Prostate gland (tissue), 2 donors: ENCODE measurements around the gene CEP104. TPM values are rescaled to one million over a fixed set of nuclear protein-coding genes. Genes with fewer than 3 reads are reported as not detected.

Source experiments
- DNase-seq: peaks from one replicate; pipeline ENCODE4 v3.0.0-alpha.2; 2019; ENCODE audit warnings: low spot score
- H3K27ac ChIP-seq, 2 donors: fragments of 200-600 bp; sonication (generic); 2 replicates each; pipeline ENCODE4 v1.5.1; 2017 to 2019
- H3K27me3 ChIP-seq: fragments of 200-600 bp; sonication (generic); replicated peaks from 2 replicates; pipeline ENCODE4 v1.5.1; 2019; ENCODE audit not compliant: insufficient read depth
- H3K36me3 ChIP-seq, 2 donors: fragments of 200-600 bp; sonication (generic); 1 replicate in 1 of 2; 2 replicates in 1 of 2; pipeline versions ENCODE4 v1.5.1 to v1.8.1; 2017 to 2019
- H3K4me1 ChIP-seq: fragments of 200-600 bp; sonication (generic); replicated peaks from 2 replicates; pipeline ENCODE4 v1.5.1; 2019
- H3K4me3 ChIP-seq, 2 donors: fragments of 200-600 bp; sonication (generic); 2 replicates each; pipeline ENCODE4 v1.5.1; 2017 to 2019
- H3K9me3 ChIP-seq: fragments of 200-600 bp; sonication (generic); 2 replicates; pipeline ENCODE4 v1.5.1; 2017
- POLR2A ChIP-seq: fragments of 450-650 bp; IDR thresholded peaks from one replicate; pipeline ENCODE4 v1.6.1; 2016; ENCODE audit warnings: antibody characterized with exemption, mild to moderate bottlenecking
- POLR2AphosphoS5 ChIP-seq: sonication (generic); formaldehyde crosslinking; IDR thresholded peaks from one replicate; pipeline ENCODE4 v1.6.1; 2017; ENCODE audit warnings: antibody characterized with exemption
- WGBS: methylation state at CpG from one replicate; pipeline ENCODE4 v1.1.5; 2018; 5-methylcytosine and 5-hydroxymethylcytosine counted together
- intact Hi-C: fragments of 100-400 bp; cut with DNase I; formaldehyde crosslinking; loops from one replicate; pipeline ENCODE4 v1.14.2; 2022
- total RNA-seq, 2 donors: library from RNA; depleted of rRNA; stranded (reverse); fragments of >200 nt; gene quantifications; one replicate each; pipeline ENCODE4 v1.1.0, GENCODE V29; 2016
- TF ChIP-seq, protein P1 (sequence below), 4 experiments: fragments of 200-600 bp in 2 of 4; fragments of 450-650 bp in 2 of 4; sonication (generic) in 2 of 4; IDR thresholded peaks; 1 replicate in 3 of 4; 2 replicates in 1 of 4; pipeline ENCODE4 v1.5.1; 2016 to 2019; ENCODE audit warnings: antibody characterized with exemption in 4 of 4, mild to moderate bottlenecking in 2 of 4, moderate library complexity in 2 of 4

Gene CEP104
- total RNA-seq, 2 donors from 2014 or later = 20.9 to 28.5 TPM

DNA sequence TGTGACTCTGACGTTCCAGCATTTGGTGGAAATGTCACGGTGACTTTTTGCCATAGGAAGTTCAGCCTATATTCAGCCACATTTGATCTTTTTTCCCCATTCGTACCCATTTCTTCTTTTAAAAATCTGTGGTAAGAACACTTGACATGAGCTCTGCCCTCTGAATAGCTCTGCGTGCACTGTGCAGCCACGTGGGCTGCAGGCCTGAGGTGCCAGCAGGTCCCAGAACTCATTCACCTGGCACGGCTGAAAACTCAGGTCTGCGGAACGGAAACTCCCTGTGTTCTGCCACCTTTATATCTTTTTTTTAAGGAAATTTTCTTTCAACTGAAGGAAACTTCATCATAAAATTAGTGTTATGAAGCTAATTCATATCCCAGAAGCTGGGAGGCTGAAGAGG lies 28.6 kb downstream of the CEP104 start:
- WGBS = 91% methylated on average over 8 of the region's 8 CpGs
- intact Hi-C loops = no loop called here
- peaks cover 3 to 8% of the 10 kb centered on the region in 2 donors for H3K36me3 ChIP-seq

DNA sequence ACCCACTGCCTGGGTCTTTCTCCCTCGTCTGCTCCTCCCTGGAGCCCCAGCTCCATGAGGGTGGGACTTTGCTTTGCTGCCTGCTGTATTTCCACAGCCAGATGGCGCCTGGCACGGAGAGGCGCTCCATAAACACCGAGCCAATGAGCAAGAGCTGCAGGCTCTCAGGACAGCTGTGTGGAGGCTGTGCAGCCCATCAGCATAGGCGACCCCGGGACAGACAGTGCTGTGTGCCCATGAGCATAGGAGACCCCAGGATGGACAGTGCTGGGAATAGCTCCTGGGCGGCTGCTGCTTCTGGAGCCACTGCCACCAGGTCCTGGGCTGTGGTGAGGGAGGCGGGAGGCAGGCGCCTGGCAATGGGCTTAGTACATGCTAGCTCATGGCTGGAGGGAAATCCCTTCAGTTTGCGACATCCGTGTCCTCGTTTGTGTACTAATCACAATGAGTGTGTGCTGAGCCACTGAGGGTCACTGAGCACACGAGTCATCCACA lies 29.2 kb downstream of the CEP104 start:
- Histone ChIP-seq H3K4me1 (no peaks in the 10 kb centered on the region), H3K27me3 (no peaks in the 10 kb centered on the region), H3K9me3 (no peaks in the 10 kb centered on the region), H3K36me3 (peaks cover 3 to 8% of the 10 kb centered on the region in 2 donors), H3K4me3 (no peak overlapping the region), H3K27ac (no peak overlapping the region)
- TF ChIP-seq POLR2A (no peak), POLR2AphosphoS5 (no peak)
- TF ChIP-seq, protein P1, sequence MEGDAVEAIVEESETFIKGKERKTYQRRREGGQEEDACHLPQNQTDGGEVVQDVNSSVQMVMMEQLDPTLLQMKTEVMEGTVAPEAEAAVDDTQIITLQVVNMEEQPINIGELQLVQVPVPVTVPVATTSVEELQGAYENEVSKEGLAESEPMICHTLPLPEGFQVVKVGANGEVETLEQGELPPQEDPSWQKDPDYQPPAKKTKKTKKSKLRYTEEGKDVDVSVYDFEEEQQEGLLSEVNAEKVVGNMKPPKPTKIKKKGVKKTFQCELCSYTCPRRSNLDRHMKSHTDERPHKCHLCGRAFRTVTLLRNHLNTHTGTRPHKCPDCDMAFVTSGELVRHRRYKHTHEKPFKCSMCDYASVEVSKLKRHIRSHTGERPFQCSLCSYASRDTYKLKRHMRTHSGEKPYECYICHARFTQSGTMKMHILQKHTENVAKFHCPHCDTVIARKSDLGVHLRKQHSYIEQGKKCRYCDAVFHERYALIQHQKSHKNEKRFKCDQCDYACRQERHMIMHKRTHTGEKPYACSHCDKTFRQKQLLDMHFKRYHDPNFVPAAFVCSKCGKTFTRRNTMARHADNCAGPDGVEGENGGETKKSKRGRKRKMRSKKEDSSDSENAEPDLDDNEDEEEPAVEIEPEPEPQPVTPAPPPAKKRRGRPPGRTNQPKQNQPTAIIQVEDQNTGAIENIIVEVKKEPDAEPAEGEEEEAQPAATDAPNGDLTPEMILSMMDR (IDR thresholded peaks at IDR 0.05) = no peak
- intact Hi-C loops = no loop called here
- DNase-seq = no peak
- 87% methylated on average over 14 of the region's 14 CpGs for WGBS

More for the DNA sequence above, 28.6 kb downstream of the CEP104 start:
- Histone ChIP-seq H3K27me3 (no peaks in the 10 kb centered on the region), H3K4me1 (no peaks in the 10 kb centered on the region), H3K4me3 (no peak overlapping the region), H3K9me3 (no peaks in the 10 kb centered on the region), H3K27ac (no peak overlapping the region)
- DNase-seq = no peak
- TF ChIP-seq POLR2A (no peak), POLR2AphosphoS5 (no peak)
- TF ChIP-seq, protein P1 (IDR thresholded peaks at IDR 0.05) = no peak

DNA sequence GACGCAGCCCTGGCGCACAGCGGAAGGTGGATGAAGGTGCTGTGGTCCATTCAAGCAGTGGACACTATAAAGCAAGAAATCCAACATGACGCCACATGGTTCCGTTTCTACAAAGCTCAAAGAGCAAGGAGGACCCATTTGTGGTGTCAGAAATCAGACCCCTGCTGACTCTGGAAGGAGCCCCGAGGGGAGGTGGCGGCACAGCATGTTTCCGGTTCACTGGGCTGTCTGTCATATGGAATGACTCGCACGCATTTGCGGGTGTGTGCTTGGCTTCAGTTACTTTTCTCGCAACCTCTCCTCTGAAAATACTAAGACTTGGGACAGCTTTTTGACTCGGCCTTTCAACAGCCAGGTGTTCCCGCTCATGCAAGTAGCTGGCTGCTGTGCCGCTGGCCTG lies 31.7 kb downstream of the CEP104 start:
- H3K9me3 ChIP-seq = no peaks in the 10 kb centered on the region
- H3K27ac ChIP-seq = no peak overlapping the region
- no peaks in the 10 kb centered on the region for H3K4me1 ChIP-seq
- intact Hi-C loops = no loop called here
- 81% methylated on average over 15 of the region's 15 CpGs for WGBS
- no peak overlapping the region for H3K4me3 ChIP-seq
- H3K36me3 ChIP-seq = peaks cover 3 to 10% of the 10 kb centered on the region in 2 donors
- TF ChIP-seq, protein P1 (IDR thresholded peaks at IDR 0.05) = no peak
- no peak for DNase-seq
- H3K27me3 ChIP-seq = no peaks in the 10 kb centered on the region

DNA sequence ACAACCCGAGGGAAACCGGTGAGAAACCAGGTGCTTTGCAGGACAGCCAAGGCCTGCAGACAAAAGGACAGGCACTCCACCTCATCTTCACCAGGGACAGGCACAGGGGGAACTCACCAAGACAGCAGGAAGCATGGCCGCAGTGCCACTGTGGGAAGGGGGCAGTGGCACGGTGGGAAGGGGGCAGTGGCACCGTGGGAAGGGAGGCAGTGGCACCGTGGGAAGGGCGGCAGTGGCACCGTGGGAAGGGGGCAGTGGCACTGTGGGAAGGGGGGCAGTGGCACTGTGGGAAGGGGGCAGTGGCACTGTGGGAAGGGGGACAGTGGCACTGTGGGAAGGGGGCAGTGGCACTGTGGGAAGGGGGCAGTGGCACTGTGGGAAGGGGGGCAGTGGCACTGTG lies 32.4 kb downstream of the CEP104 start:
- Histone ChIP-seq H3K9me3 (no peaks in the 10 kb centered on the region), H3K4me1 (no peaks in the 10 kb centered on the region), H3K4me3 (no peak overlapping the region), H3K27me3 (no peaks in the 10 kb centered on the region), H3K36me3 (peaks cover 3 to 10% of the 10 kb centered on the region in 2 donors), H3K27ac (no peak overlapping the region)
- intact Hi-C loops = no loop called here
- 75% methylated on average over 8 of the region's 8 CpGs for WGBS
- no peak for DNase-seq
- TF ChIP-seq POLR2AphosphoS5 = no peak
- TF ChIP-seq POLR2A = no peak

DNA sequence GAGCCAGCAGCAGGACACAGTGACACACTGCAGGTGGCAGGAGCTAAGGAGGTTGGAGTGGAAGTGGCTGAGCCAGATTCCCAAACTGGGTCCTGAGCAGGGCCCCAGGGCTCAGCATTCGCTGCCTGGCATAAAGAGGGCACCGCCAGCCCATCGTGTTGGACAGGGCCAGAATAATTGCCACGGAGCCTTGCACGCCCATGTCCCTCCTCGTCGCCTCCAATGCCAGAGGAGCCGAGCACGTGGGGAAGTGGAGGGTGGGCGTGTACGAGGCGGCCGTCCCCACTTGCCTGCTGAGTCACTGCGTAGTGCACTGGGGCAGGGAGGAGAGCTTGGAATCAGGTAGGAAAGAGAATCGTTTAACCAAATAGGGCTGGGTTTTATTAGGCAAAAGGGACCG lies 34.6 kb downstream of the CEP104 start:
- no peaks in the 10 kb centered on the region for H3K27me3 ChIP-seq
- TF ChIP-seq POLR2A = no peak
- TF ChIP-seq, protein P1 (IDR thresholded peaks at IDR 0.05) = no peak
- no peak for TF ChIP-seq POLR2AphosphoS5
- no peaks in the 10 kb centered on the region for H3K9me3 ChIP-seq
- intact Hi-C loops = no loop called here
- no peaks in the 10 kb centered on the region for H3K4me1 ChIP-seq
- 80% methylated on average over 16 of the region's 16 CpGs for WGBS
- H3K27ac ChIP-seq = no peak overlapping the region
- H3K4me3 ChIP-seq = no peak overlapping the region
- peaks cover 0 to 2% of the 10 kb centered on the region in 2 donors for H3K36me3 ChIP-seq
- no peak for DNase-seq
